HG02852 (cell line): ENCODE results near the gene VWDE.

Experiments
- ATAC-seq: cut with Tn5 transposase; IDR thresholded peaks from one replicate; pipeline ENCODE4 v1.9.1; 2021; ENCODE audit warnings: mild to moderate bottlenecking, moderate library complexity; ENCODE audit not compliant: unreplicated experiment

The VWDE gene

DNA sequence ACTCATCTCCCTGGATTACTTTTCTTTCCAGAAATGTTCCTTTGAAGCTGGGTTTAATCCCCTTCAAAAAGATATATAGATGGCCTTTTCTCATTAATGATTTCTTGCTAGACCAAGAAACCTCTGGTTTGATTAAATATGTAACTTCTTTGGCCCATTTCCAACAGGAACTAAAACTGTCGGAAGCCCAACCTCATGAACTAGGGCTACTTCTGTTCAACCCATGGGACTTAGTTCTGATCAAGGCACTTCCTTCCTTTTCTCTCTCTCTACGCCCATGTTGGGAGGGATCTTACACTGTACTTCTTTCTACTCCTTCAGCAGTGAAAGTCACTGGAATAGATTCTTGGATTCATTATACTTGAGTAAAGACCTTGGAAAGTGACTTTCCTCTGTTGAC, 109.0 kb downstream of the VWDE start:
- ATAC-seq: no peak

DNA sequence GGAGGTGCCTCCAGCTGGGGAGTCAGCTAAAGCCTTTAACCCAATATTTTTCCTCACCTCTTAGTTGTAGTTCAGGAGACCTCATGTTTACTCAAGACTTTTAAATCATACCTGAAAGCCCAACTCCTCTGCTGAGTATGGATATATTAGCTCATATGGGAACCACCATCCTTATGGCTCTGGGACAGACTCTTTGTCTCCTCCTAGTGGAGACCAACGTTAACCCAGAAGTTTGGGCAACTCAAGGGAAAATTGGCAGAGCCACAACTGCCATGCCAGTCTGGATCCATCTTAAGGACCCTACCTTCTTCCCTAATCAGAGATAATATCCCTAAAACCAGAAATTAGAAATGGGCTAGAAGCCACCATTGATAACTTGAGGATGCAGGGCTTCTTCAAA, 111.8 kb downstream of the VWDE start:
- no peak for ATAC-seq

DNA sequence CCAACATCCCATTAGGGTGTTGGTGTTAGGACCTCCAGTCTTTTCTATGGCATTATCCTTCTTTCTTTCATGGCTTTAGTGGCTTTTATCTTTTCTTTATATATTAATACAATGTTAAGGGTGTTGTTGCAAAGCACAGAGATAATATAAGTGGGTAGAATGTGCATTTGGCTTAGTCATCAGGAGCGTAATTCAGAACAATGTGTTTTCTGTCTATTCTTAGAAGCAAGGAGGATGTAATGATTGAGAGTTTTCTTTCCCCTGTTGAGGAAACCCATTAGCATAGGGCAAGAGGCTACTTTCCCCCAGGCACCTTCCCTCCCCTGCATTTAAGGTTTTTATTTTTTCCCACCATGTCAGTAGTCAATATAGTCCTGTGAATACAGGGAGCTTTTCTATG, 112.9 kb downstream of the VWDE start:
- ATAC-seq: no peak

DNA sequence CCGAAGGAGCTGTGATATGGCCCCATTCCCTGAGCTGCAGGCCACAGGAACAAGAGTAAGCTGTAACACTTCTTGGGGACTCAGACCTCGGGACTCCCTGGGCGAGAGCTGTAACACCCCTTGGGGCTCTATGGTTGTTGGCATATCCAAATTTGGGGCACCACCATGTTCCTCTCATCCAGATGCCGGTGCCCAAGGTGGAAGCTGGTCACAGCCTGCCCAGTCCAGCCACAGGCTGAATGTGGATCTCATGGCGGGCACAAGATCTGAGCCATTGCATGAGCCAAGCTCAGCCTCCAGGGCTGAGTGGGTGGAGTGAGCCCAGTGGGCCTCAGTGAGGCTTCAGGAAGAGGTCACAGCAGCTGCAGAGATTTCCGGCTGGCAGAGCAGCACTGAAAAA, 113.7 kb downstream of the VWDE start:
- no peak for ATAC-seq

DNA sequence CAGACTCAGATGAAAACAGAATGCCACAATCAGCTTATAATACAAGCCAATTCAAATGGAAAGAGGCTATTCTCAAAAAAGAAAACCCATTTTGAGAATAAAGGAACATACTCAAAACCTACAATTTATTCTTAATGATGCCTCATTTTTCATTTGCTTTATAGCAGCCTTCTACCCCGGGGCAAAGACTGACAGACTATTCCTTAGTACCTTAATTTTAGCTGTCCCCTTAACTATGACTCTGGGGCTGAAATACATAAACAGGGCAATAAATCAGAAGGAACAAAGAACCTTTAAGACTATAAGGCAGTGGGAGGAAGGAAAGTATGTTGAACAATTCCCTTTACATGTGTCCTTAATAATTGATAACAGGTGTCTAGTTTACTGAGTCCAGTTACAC, 115.8 kb downstream of the VWDE start:
- no peak for ATAC-seq

DNA sequence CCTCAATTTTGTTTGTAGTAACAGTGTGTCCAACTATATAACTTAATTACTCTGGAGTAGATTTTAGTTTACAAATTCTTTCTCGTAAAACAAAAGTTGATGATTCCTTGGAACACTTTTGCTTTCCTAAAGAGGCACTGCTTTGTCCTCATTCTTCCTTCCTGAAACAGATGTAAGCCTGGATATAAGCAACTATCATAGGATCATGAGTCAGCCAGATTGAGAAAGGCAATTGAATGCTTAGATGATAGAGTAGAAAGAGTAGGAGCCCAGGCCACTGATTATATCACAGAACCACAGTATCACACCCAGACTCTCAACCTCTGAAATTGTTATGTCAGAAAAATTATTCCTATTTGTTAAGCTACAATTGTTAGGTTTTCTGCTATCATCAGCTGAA, 122.6 kb downstream of the VWDE start:
- ATAC-seq: no peak
